ENCODE results near the gene MLH1.

- TF ChIP-seq POLR2A (IDR thresholded peaks at IDR 0.05; ENCODE audit: low read length) (no peak), RCOR1 (IDR thresholded peaks at IDR 0.05; ENCODE audit: low read depth, low read length) (no peak), CTCF (IDR thresholded peaks at IDR 0.05) (no peak), CEBPB (IDR thresholded peaks at IDR 0.05) (no peak), REST (IDR thresholded peaks at IDR 0.05) (no peak), CHD2 (IDR thresholded peaks at IDR 0.05; ENCODE audit: low read length, partially characterized antibody) (no peak), EP300 (IDR thresholded peaks at IDR 0.05) (no peak), ATOH8 (CRISPR knock-in tag; IDR thresholded peaks at IDR 0.05; ENCODE audit: low read depth) (no peak), USF2 (IDR thresholded peaks at IDR 0.05) (no peak), ZFP36 (IDR thresholded peaks at IDR 0.05; ENCODE audit: borderline replicate concordance, partially characterized antibody) (no peak), KDM5A (IDR thresholded peaks at IDR 0.05) (no peak), MYC (IDR thresholded peaks at IDR 0.05; ENCODE audit: borderline replicate concordance, low read length) (no peak), MAX (IDR thresholded peaks at IDR 0.05) (no peak), JUNB (IDR thresholded peaks at IDR 0.05) (no peak)
These were observed 103.0 kb downstream of the MLH1 start for GRCh38 chr3:37096288-37096687.

Measured in A549 (cell line).